ENCODE data around the gene PRKCH. TPM values are rescaled to one million over a fixed set of nuclear protein-coding genes. Genes with fewer than 3 reads are reported as not detected.
A peak's percentile ranks its signal among the peaks of the same experiment; 100 is the strongest.

PRKCH gene
- total and polyA plus RNA-seq, 2 of the 13 experiments (the other 11 are each of a cell fraction or from before 2014, with no cell fraction given) = 0.48 to 1.3 TPM

DNA sequence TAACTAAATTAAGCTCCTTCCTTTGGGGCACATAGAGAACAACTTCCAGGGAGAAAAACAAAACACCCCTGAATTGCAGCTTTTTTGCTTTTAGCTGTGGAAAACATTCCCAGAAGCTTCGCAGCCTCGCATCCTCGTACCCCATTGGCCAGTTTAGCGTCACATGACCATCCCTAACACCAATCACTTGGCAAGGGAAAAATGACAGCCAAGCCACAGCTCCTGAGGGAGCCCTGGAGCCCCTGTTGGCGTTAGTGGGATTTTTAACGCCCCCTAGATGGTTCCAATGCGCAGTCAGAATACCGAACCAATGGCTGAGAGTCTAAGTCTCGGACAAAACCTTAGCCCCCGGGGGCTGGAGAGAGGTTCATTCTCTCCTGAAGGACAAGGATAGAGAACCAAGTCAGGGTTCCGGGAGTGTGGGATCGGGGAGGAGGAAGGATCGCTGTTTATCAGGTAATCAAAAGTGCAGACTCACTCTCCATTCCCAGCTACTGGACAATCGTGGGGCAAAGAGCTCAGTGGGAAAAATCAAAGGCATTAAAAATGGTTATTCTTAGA lies 238.3 kb downstream of the PRKCH start (continued):
- TF ChIP-seq, protein P1, sequence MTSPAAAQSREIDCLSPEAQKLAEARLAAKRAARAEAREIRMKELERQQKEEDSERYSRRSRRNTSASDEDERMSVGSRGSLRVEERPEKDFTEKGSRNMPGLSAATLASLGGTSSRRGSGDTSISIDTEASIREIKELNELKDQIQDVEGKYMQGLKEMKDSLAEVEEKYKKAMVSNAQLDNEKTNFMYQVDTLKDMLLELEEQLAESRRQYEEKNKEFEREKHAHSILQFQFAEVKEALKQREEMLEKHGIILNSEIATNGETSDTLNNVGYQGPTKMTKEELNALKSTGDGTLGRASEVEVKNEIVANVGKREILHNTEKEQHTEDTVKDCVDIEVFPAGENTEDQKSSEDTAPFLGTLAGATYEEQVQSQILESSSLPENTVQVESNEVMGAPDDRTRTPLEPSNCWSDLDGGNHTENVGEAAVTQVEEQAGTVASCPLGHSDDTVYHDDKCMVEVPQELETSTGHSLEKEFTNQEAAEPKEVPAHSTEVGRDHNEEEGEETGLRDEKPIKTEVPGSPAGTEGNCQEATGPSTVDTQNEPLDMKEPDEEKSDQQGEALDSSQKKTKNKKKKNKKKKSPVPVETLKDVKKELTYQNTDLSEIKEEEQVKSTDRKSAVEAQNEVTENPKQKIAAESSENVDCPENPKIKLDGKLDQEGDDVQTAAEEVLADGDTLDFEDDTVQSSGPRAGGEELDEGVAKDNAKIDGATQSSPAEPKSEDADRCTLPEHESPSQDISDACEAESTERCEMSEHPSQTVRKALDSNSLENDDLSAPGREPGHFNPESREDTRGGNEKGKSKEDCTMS (CRISPR knock-in tag; conservative IDR thresholded peaks at IDR 0.05) = no peak
- TF ChIP-seq ESRRA (CRISPR knock-in tag; IDR thresholded peaks at IDR 0.05; ENCODE audit: low read depth) (0 out of 2 replicates have a peak, but pooled peaks have one; percentile 1), TBX2 (CRISPR knock-in tag; IDR thresholded peaks at IDR 0.05; ENCODE audit: borderline replicate concordance) (0 out of 2 replicates have a peak, but pooled peaks have one; percentile 18), ZBTB7B (CRISPR knock-in tag; IDR thresholded peaks at IDR 0.05) (peak; percentile 82; the same call in 1 of the 2 replicates), NAIF1 (CRISPR knock-in tag; IDR thresholded peaks at IDR 0.05; ENCODE audit: borderline replicate concordance) (no peak), YEATS4 (CRISPR knock-in tag; IDR thresholded peaks at IDR 0.05; ENCODE audit: borderline replicate concordance) (no peak), SMARCE1 (IDR thresholded peaks at IDR 0.05; ENCODE audit: borderline replicate concordance) (no peak), ELF1 (CRISPR knock-in tag; IDR thresholded peaks at IDR 0.05) (no peak; the same call in 1 of the 2 replicates), AKAP8 (CRISPR knock-in tag; IDR thresholded peaks at IDR 0.05) (no peak), KDM1A (CRISPR knock-in tag; IDR thresholded peaks at IDR 0.05) (no peak), NPAS2 (CRISPR knock-in tag; IDR thresholded peaks at IDR 0.05; ENCODE audit: borderline replicate concordance) (no peak), SKI (IDR thresholded peaks at IDR 0.05; ENCODE audit: partially characterized antibody) (peak; percentile 16), BCL6 (CRISPR knock-in tag; IDR thresholded peaks at IDR 0.05) (no peak), NKX3-1 (CRISPR knock-in tag; IDR thresholded peaks at IDR 0.05) (no peak), MYC (CRISPR knock-in tag; IDR thresholded peaks at IDR 0.05; ENCODE audit: borderline replicate concordance) (no peak), ZNF674 (CRISPR knock-in tag; IDR thresholded peaks at IDR 0.05; ENCODE audit: low read depth) (no peak), POLR2AphosphoS2 (IDR thresholded peaks at IDR 0.05; ENCODE audit: low read depth, low read length) (no peak), CHD2 (IDR thresholded peaks at IDR 0.05; ENCODE audit: low read depth, low read length) (no peak), ZNF569 (CRISPR knock-in tag; IDR thresholded peaks at IDR 0.05; ENCODE audit: borderline replicate concordance) (no peak), LCORL (IDR thresholded peaks at IDR 0.05) (no peak), LCORL (CRISPR knock-in tag; IDR thresholded peaks at IDR 0.05) (no peak), ZZZ3 (CRISPR knock-in tag; IDR thresholded peaks at IDR 0.05; ENCODE audit: borderline replicate concordance) (no peak), ZFP90 (CRISPR knock-in tag; IDR thresholded peaks at IDR 0.05; ENCODE audit: borderline replicate concordance) (no peak)
- TF ChIP-seq, protein P2, sequence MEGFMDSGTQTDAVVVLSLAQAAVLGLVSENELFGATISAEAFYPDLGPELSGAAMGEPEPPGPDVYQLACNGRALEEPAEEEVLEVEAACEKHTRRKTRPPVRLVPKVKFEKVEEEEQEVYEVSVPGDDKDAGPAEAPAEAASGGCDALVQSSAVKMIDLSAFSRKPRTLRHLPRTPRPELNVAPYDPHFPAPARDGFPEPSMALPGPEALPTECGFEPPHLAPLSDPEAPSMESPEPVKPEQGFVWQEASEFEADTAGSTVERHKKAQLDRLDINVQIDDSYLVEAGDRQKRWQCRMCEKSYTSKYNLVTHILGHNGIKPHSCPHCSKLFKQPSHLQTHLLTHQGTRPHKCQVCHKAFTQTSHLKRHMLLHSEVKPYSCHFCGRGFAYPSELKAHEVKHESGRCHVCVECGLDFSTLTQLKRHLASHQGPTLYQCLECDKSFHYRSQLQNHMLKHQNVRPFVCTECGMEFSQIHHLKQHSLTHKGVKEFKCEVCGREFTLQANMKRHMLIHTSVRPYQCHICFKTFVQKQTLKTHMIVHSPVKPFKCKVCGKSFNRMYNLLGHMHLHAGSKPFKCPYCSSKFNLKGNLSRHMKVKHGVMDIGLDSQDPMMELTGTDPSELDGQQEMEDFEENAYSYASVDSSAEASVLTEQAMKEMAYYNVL (CRISPR knock-in tag; IDR thresholded peaks at IDR 0.05; ENCODE audit: borderline replicate concordance) = no peak
- TF ChIP-seq, protein P3, sequence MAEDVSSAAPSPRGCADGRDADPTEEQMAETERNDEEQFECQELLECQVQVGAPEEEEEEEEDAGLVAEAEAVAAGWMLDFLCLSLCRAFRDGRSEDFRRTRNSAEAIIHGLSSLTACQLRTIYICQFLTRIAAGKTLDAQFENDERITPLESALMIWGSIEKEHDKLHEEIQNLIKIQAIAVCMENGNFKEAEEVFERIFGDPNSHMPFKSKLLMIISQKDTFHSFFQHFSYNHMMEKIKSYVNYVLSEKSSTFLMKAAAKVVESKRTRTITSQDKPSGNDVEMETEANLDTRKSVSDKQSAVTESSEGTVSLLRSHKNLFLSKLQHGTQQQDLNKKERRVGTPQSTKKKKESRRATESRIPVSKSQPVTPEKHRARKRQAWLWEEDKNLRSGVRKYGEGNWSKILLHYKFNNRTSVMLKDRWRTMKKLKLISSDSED (CRISPR knock-in tag; IDR thresholded peaks at IDR 0.05) = no peak
- TF ChIP-seq, protein P4, sequence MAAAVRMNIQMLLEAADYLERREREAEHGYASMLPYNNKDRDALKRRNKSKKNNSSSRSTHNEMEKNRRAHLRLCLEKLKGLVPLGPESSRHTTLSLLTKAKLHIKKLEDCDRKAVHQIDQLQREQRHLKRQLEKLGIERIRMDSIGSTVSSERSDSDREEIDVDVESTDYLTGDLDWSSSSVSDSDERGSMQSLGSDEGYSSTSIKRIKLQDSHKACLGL (CRISPR knock-in tag; IDR thresholded peaks at IDR 0.05) = no peak
